Measurements from ENCODE around the gene CXCR2. TPM values are rescaled to one million over a fixed set of nuclear protein-coding genes. Genes with fewer than 3 reads are reported as not detected.

CXCR2 gene
- total and polyA plus RNA-seq, 2 of the 8 experiments (the other 6 are each of a cell fraction or from before 2014, with no cell fraction given): 1.4 to 1.6 TPM

DNA sequence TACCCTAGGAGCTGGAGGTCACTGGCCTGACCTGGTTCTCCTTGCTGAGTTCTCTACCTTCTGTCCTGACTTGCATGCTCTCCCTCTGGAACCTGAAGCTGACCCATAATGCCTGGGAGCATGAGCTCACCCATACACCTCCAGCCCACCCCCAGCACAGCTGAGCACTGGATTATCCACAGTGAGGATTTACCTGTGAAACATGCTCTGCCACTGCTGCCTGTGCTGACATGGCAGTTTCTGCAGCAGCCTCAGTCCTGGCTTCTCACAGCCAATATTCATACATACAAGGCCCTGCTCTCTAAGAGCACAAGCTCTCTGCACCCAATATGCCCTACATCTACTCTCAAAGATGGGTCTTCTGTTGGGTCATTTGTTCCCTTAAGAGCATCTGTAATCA is 5.0 kb downstream of the CXCR2 start (continued):
- TF ChIP-seq MAFK (IDR thresholded peaks at IDR 0.05; ENCODE audit: low read depth, low read length): no peak
- TF ChIP-seq SUZ12 (IDR thresholded peaks at IDR 0.05; ENCODE audit: low read length): no peak
